A673 (cell line): ENCODE data around the gene SHISA9.

ENCODE experiments used
- EZH2 ChIP-seq: fragments of 200-600 bp; sonication (generic); IDR thresholded peaks from 2 replicates; pipeline ENCODE4 v1.6.1; 2017; ENCODE audit warnings: borderline replicate concordance, low read depth, mild to moderate bottlenecking, mixed read lengths, antibody characterized with exemption, low read length; ENCODE audit not compliant: poor library complexity, severe bottlenecking
- TF ChIP-seq, protein P1 (sequence below): fragments of 300-800, 200-600 bp; sonication (generic); conservative IDR thresholded peaks from 2 replicates; pipeline ENCODE4 v1.5.1; 2017; ENCODE audit warnings: low read depth, mild to moderate bottlenecking, antibody characterized with exemption, low read length, moderate library complexity, mixed read lengths

GRCh38 chr16:13165024-13165423 lies 263.6 kb downstream of the SHISA9 start:
- TF ChIP-seq, protein P1, sequence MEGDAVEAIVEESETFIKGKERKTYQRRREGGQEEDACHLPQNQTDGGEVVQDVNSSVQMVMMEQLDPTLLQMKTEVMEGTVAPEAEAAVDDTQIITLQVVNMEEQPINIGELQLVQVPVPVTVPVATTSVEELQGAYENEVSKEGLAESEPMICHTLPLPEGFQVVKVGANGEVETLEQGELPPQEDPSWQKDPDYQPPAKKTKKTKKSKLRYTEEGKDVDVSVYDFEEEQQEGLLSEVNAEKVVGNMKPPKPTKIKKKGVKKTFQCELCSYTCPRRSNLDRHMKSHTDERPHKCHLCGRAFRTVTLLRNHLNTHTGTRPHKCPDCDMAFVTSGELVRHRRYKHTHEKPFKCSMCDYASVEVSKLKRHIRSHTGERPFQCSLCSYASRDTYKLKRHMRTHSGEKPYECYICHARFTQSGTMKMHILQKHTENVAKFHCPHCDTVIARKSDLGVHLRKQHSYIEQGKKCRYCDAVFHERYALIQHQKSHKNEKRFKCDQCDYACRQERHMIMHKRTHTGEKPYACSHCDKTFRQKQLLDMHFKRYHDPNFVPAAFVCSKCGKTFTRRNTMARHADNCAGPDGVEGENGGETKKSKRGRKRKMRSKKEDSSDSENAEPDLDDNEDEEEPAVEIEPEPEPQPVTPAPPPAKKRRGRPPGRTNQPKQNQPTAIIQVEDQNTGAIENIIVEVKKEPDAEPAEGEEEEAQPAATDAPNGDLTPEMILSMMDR, result no peak
- TF ChIP-seq EZH2, result no peak
